Heart left ventricle (tissue), 16 donors: ENCODE results near the gene SLC12A3. TPM values are rescaled to one million over a fixed set of nuclear protein-coding genes. Genes with fewer than 3 reads are reported as not detected.

Source experiments
- ATAC-seq, 4 donors: fragments of 200-7000 bp; cut with Tn5 transposase; one replicate each; pipeline ENCODE4 v1.9.1; 2020 to 2022; ENCODE audit warnings: moderate library complexity in 4 of 4, mild to moderate bottlenecking in 3 of 4, moderate number of reproducible peaks in 1 of 4
- DNase-seq, 5 donors: peaks; one replicate each; pipeline ENCODE4 v3.0.0-alpha.2; 2020
- H3K27ac ChIP-seq, 12 donors: fragments of 200-600 bp; sonication (generic) in 4 of 12; one replicate each; pipeline versions ENCODE4 v1.5.0 to v1.8.0; 2016 to 2022; ENCODE audit warnings: mild to moderate bottlenecking in 2 of 12
- H3K27me3 ChIP-seq, 9 donors: fragments of 200-600 bp; sonication (generic) in 2 of 9; one replicate each; pipeline versions ENCODE4 v1.5.1 to v1.8.0; 2016 to 2022; ENCODE audit warnings: mild to moderate bottlenecking in 3 of 9
- H3K36me3 ChIP-seq, 9 donors: fragments of 200-600 bp; sonication (generic) in 2 of 9; one replicate each; pipeline versions ENCODE4 v1.5.0 to v1.8.0; 2018 to 2022; ENCODE audit warnings: mild to moderate bottlenecking in 2 of 9
- H3K4me1 ChIP-seq, 12 donors: fragments of 200-600 bp; sonication (generic) in 4 of 12; one replicate each; pipeline versions ENCODE4 v1.5.0 to v1.8.0; 2016 to 2022; ENCODE audit warnings: mild to moderate bottlenecking in 3 of 12
- H3K4me3 ChIP-seq, 12 donors: fragments of 200-600 bp; sonication (generic) in 4 of 12; one replicate each; pipeline versions ENCODE4 v1.5.0 to v1.8.0; 2017 to 2022; ENCODE audit warnings: mild to moderate bottlenecking in 9 of 12, moderate library complexity in 4 of 12
- H3K9me3 ChIP-seq, 12 donors: fragments of 200-600 bp; sonication (generic) in 4 of 12; one replicate each; pipeline versions ENCODE4 v1.5.0 to v1.8.0; 2016 to 2022; ENCODE audit warnings: mild to moderate bottlenecking in 1 of 12
- POLR2A ChIP-seq, 2 donors: fragments of 450-650 bp; IDR thresholded peaks; one replicate each; pipeline ENCODE4 v1.6.1; 2017; ENCODE audit warnings: antibody characterized with exemption in 2 of 2, mild to moderate bottlenecking in 2 of 2, moderate library complexity in 2 of 2
- WGBS, 4 donors: extraction: QIAGEN DNeasy Blood & Tissue Kit in 2 of 4; methylation state at CpG; one replicate each; pipeline versions ENCODE4 v1.1.5 to v1.1.7; 2013 to 2018; 5-methylcytosine and 5-hydroxymethylcytosine counted together
- intact Hi-C, 10 donors: fragments of 100-400 bp; cut with DNase I; formaldehyde crosslinking; loops; one replicate each; pipeline versions ENCODE4 v1.11.1 to v1.14.2; 2022
- polyA plus RNA-seq, 2 donors: library from polyadenylated mRNA; stranded (reverse); fragments of 200-250 nt; gene quantifications; one replicate each; pipeline ENCODE4 v1.2.3, GENCODE V29; 2013
- total RNA-seq, 9 donors: library from RNA; depleted of rRNA in 2 of 9; stranded (reverse); fragments of >200 nt in 2 of 9; fragmentation: NEBNext Ultra II Directional in 3 of 9; extraction: Animal tissue kit (Norgen Biotek cat#: 25700) in 3 of 9; gene quantifications; one replicate each; pipeline versions ENCODE4 v1.1.0 to v1.2.4, GENCODE V29; 2016 to 2023
- TF ChIP-seq, protein P1 (sequence below), 12 donors: fragments of 200-600 bp; sonication (generic) in 4 of 12; IDR thresholded peaks; one replicate each; pipeline versions ENCODE4 v1.5.0 to v1.8.0; 2018 to 2022; ENCODE audit warnings: antibody characterized with exemption in 12 of 12, mild to moderate bottlenecking in 5 of 12
- donor health status: ischemic (EF 13 %, LVEDD 7.1; RV severe dilation, severe dysfunction).
- donor health status: healthy with polysubstance abuse.
- donor health status: DM: no; HTN: yes; CAD: no.
- donor health status: DM: no; HTN: no; CAD: no.
- donor health status: ischemic (EF 25% LVEDD 6.9; RV normal size, moderate dysfunction).
- donor health status: ischemic (EF 25% LVEDD 5.7; RV mildly dilated, moderate dysfunction).
- donor health status: healthy.
- donor health status: DM: yes; HTN: yes; CAD: no.
- donor health status: ischemic (EF 35%, LVEDD 5.7; RV mildly dilated, moderate dysfunction).
- donor health status: nonischemic (EF 11% LVEDD 7.7; RV severe dilation, severe dysfunction).
- donor health status: DM: yes; HTN: yes; CAD: no.
- donor health status: PGD.
- donor health status: ischemic (EF 29% LVEDD 5.4; RV normal size, mild dysfunction).
- donor health status: nonischemic (EF 23%, LVEDD 6.1; RV moderate dilation, normal function).

The SLC12A3 gene
- total and polyA plus RNA-seq, 11 donors = 0.08 TPM; not detected in 10

DNA sequence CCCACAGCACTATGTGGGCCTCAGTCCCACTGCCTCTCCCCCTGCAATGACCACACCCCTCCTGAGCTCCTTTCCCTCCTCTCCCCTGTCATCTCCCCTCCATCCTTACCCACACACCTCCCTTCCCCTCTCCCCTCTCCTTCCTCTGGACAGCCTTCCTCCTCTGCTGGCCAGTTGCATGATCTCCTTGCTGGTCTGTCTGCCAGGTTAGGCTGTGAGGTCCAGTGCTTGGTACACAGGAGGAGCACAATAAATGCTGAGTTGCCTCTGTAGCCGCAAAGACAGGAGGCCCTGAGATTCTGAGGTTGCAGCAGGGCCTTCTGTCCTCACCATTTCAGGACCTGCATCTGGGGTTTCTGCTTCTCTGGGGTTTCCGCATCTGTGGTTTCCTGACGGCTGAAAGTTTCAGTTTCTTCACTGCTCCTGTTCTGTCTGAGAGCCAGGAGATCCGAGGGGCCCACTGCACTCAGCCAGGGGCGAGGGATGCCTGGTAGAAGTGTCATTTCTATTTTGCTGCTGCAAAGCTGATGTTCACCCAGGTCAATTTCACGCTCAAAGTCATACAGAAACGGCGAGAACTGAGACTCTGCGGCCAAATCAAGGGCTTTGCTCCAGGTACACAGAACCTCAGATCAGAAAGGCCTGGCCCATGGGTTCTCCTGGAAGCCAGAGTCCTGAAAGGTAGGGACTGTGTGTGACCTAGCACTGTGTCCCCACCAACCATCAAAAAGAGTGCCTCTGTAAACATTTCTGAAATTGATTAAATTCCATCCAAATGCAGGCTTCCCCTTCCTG is 4.6 kb upstream of the SLC12A3 start:
- no peak for TF ChIP-seq POLR2A (IDR thresholded peaks at IDR 0.05)
- TF ChIP-seq, protein P1, sequence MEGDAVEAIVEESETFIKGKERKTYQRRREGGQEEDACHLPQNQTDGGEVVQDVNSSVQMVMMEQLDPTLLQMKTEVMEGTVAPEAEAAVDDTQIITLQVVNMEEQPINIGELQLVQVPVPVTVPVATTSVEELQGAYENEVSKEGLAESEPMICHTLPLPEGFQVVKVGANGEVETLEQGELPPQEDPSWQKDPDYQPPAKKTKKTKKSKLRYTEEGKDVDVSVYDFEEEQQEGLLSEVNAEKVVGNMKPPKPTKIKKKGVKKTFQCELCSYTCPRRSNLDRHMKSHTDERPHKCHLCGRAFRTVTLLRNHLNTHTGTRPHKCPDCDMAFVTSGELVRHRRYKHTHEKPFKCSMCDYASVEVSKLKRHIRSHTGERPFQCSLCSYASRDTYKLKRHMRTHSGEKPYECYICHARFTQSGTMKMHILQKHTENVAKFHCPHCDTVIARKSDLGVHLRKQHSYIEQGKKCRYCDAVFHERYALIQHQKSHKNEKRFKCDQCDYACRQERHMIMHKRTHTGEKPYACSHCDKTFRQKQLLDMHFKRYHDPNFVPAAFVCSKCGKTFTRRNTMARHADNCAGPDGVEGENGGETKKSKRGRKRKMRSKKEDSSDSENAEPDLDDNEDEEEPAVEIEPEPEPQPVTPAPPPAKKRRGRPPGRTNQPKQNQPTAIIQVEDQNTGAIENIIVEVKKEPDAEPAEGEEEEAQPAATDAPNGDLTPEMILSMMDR (IDR thresholded peaks at IDR 0.05) = no peak
- H3K27me3 ChIP-seq = no peaks in the 10 kb centered on the region
- peaks cover 0 to 21% (median 0%) of the 10 kb centered on the region in 12 donors for H3K4me1 ChIP-seq
- peak overlapping the region in 1 of 12 donors; percentile 46 for H3K27ac ChIP-seq
- H3K4me3 ChIP-seq = no peak overlapping the region
- H3K36me3 ChIP-seq = no peaks in the 10 kb centered on the region
- WGBS, 4 donors = 75 to 81% (median 78%) methylated on average over 9 of the region's 9 CpGs
- DNase-seq = peak in 1 of 5 donors; percentile 13
- ATAC-seq = peak in 1 of 4 donors; percentile 36
- H3K9me3 ChIP-seq = no peaks in the 10 kb centered on the region
- intact Hi-C loops = loop anchor here in 3 of 10 donors (10.0 kb wide), 3 partner anchors 74 to 314 kb away; partner anchors contain the start of gene HERPUD1 (in 2 of the 3)

DNA sequence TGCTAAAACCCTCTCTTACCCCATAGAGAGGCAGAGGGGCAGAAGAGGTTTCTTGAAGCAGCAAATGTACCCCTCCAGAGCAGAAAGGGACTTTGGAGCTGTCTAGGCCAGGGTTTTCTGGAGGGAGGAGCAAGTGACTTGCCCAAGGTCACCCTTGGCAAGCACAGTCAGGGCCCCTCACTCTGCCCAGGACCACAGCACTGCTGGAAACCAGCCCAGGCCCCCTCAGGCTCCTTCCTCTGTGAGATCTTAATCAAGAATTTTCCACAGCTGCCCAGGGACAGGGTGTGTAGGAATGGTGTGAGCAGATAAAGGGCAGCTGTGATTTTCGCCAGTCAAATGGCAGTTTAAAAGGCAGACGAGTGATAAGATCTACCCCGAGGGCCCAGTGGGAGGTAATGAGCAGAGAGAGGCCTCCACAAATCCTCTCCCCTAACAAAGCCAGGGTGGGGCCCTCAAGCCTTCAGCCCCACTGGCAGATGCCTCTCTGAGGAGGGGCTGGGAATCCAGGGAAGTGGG is 3.9 kb upstream of the SLC12A3 start:
- ATAC-seq (no peak), DNase-seq (peak in 1 of 5 donors; percentile 23)
- Histone ChIP-seq H3K4me1 (peaks cover 0 to 21% (median 0%) of the 10 kb centered on the region in 12 donors), H3K4me3 (no peak overlapping the region), H3K27ac (no peak overlapping the region), H3K36me3 (no peaks in the 10 kb centered on the region), H3K9me3 (no peaks in the 10 kb centered on the region), H3K27me3 (no peaks in the 10 kb centered on the region)
- intact Hi-C loops = loop anchor here in 3 of 10 donors (10.0 kb wide), 3 partner anchors 74 to 314 kb away; partner anchors contain the start of gene HERPUD1 (in 2 of the 3)
- TF ChIP-seq, protein P1 (IDR thresholded peaks at IDR 0.05) = no peak
- no peak for TF ChIP-seq POLR2A (IDR thresholded peaks at IDR 0.05)
- 43 to 63% (median 53%) methylated on average over 3 of the region's 3 CpGs for WGBS, 4 donors

DNA sequence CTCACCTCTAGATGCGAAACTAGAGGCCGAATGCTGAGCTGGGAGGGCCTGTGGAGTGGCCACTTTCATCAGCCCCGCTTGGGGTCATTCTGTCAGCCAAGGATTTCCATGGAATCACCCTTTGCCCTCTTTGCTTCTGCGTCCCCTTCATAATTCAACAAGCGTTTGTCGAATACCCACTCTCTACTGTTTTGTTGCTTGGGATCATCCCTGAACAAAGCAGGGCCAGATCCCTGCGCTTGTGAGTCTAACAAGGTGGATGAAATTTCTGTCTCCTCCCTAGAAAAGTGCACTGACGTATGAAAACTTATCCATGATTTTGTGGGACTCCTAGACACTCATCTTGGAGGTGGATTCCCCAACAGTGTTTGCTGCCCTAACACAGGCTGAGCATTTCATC is 3.3 kb upstream of the SLC12A3 start:
- TF ChIP-seq, protein P1 (IDR thresholded peaks at IDR 0.05) = no peak
- no peak for TF ChIP-seq POLR2A (IDR thresholded peaks at IDR 0.05)
- Histone ChIP-seq H3K4me1 (peaks cover 0 to 21% (median 0%) of the 10 kb centered on the region in 12 donors), H3K36me3 (no peaks in the 10 kb centered on the region), H3K4me3 (no peak overlapping the region), H3K27ac (no peak overlapping the region), H3K9me3 (no peaks in the 10 kb centered on the region), H3K27me3 (no peaks in the 10 kb centered on the region)
- peak in 1 of 5 donors; percentile 21 for DNase-seq
- ATAC-seq = no peak
- intact Hi-C loops = loop anchor here in 3 of 10 donors (10.0 kb wide), 3 partner anchors 73 to 313 kb away; partner anchors contain the start of gene HERPUD1 (in 2 of the 3)
- 91 to 97% (median 95%) methylated on average over 8 of the region's 8 CpGs for WGBS, 4 donors

DNA sequence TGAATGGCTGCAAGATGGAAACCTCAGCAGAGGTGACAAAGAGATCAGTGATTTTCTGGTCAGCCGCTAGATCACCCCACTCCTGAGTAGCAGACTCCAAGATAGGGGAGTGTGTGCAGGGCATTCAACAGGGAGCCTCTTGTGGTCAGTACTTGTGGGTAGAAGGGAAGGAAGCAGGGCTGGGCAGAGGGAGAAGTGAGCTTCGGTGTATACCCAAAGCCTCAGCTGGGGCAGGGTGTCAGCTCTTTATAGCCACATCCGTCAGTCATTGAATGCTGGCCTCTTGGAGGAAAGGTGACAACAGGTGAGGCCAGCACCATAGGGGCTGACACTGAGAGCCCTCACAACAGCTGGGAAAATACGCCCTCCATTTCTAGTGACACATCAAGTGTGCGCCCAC is 2.2 kb upstream of the SLC12A3 start:
- no peaks in the 10 kb centered on the region for H3K27me3 ChIP-seq
- intact Hi-C loops = loop anchor here in 3 of 10 donors (10.0 kb wide), 3 partner anchors 72 to 312 kb away; partner anchors contain the start of gene HERPUD1 (in 2 of the 3)
- H3K4me1 ChIP-seq = peaks cover 0 to 26% (median 5%) of the 10 kb centered on the region in 12 donors
- H3K27ac ChIP-seq = no peak overlapping the region
- 85 to 89% (median 87%) methylated on average over 5 of the region's 5 CpGs for WGBS, 4 donors
- H3K36me3 ChIP-seq = no peaks in the 10 kb centered on the region
- no peaks in the 10 kb centered on the region for H3K9me3 ChIP-seq
- DNase-seq = peak in 1 of 5 donors; percentile 7
- ATAC-seq = peak in 1 of 4 donors; percentile 50
- H3K4me3 ChIP-seq = no peak overlapping the region
- no peak for TF ChIP-seq POLR2A (IDR thresholded peaks at IDR 0.05)
- TF ChIP-seq, protein P1 (IDR thresholded peaks at IDR 0.05) = no peak
